Right cardiac atrium (tissue), 5 donors: ENCODE results near the gene PML. TPM values are rescaled to one million over a fixed set of nuclear protein-coding genes. Genes with fewer than 3 reads are reported as not detected.

Experiments
- ATAC-seq, 2 donors: fragments of 200-7000 bp; cut with Tn5 transposase; one replicate each; pipeline versions ENCODE4 v1.8.0 to v1.9.1; 2020; ENCODE audit warnings: moderate library complexity in 2 of 2, mild to moderate bottlenecking in 1 of 2
- DNase-seq, 3 donors: peaks; one replicate each; pipeline ENCODE4 v3.0.0-alpha.2; 2020
- H3K27ac ChIP-seq: one replicate; pipeline ENCODE4 v1.5.1; 2013; ENCODE audit warnings: mild to moderate bottlenecking, low read length, control low read depth, moderate library complexity
- H3K27me3 ChIP-seq: one replicate; pipeline ENCODE4 v1.6.1; 2013; ENCODE audit not compliant: control insufficient read depth, insufficient read depth
- H3K4me1 ChIP-seq: one replicate; pipeline ENCODE4 v1.6.1; 2013; ENCODE audit warnings: low read length; ENCODE audit not compliant: control insufficient read depth, insufficient read depth
- H3K4me3 ChIP-seq: one replicate; pipeline ENCODE4 v1.5.1; 2013; ENCODE audit warnings: low read length, control low read depth
- H3K9me3 ChIP-seq: one replicate; pipeline ENCODE4 v1.6.1; 2013; ENCODE audit warnings: low read length; ENCODE audit not compliant: control insufficient read depth
- WGBS: extraction: QIAGEN DNeasy Blood & Tissue Kit; methylation state at CpG from one replicate; pipeline ENCODE4 v1.1.7; 2013; 5-methylcytosine and 5-hydroxymethylcytosine counted together
- intact Hi-C, 4 donors: fragments of 100-400 bp; cut with DNase I; formaldehyde crosslinking; loops; one replicate each; pipeline versions ENCODE4 v1.11.0 to v1.14.0; 2022 to 2023
- polyA plus RNA-seq: library from polyadenylated mRNA; stranded (reverse); fragments of 200-250 nt; gene quantifications from one replicate; pipeline ENCODE4 v1.2.3, GENCODE V29; 2013
- total RNA-seq, 4 donors: library from RNA; stranded (reverse); fragmentation: NEBNext Ultra II Directional; extraction: Animal tissue kit (Norgen Biotek cat#: 25700); gene quantifications; one replicate each; pipeline ENCODE4 v1.2.1, GENCODE V29; 2021
- donor health status: healthy with polysubstance abuse.
- donor health status: DM: no; HTN: yes; CAD: no.
- donor health status: DM: no; HTN: no; CAD: no.
- donor health status: DM: no; HTN: yes; CAD: no; lungs with severe emphysema.
- donor health status: DM: yes; HTN: yes; CAD: no.

The PML gene
- total and polyA plus RNA-seq, 5 donors: 18.1 to 35.4 (median 24.0) TPM

DNA sequence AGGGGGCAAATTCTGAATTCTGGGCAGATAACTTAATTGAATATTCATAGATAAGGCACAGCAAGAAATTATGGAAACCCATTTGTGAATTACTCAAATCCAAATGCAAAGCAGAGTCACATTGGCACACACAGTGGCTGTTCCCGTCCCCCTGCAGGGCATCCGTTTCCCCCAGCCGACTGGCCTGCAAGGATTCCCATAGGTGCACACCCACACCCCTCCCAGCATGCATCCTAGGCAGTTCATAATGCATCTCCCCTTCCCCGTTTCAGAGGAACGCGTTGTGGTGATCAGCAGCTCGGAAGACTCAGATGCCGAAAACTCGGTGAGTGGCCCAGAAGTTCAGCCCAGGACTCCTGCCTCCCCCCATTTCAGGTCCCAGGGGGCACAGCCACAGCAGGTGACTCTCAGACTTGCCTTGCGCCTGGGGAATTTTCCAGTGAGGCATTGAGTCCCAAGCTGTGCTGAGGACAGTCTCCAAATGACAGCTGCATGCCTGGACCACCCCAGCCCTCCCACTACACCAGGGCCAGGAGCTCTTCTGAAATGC, 39.8 kb downstream of the PML start:
- ATAC-seq (no peak), DNase-seq (no peak)
- H3K4me1 ChIP-seq: peaks cover 6% of the 10 kb centered on the region
- no peak overlapping the region for H3K4me3 ChIP-seq
- H3K9me3 ChIP-seq: no peaks in the 10 kb centered on the region
- H3K27ac ChIP-seq: no peak overlapping the region
- H3K27me3 ChIP-seq: no peaks in the 10 kb centered on the region
- 85% methylated on average over 10 of the region's 10 CpGs for WGBS
- intact Hi-C loops: loop anchor here in 2 of 4 donors (5.0 to 10.0 kb wide), 2 partner anchors 57 to 59 kb away; no protein-coding TSS in a partner anchor

DNA sequence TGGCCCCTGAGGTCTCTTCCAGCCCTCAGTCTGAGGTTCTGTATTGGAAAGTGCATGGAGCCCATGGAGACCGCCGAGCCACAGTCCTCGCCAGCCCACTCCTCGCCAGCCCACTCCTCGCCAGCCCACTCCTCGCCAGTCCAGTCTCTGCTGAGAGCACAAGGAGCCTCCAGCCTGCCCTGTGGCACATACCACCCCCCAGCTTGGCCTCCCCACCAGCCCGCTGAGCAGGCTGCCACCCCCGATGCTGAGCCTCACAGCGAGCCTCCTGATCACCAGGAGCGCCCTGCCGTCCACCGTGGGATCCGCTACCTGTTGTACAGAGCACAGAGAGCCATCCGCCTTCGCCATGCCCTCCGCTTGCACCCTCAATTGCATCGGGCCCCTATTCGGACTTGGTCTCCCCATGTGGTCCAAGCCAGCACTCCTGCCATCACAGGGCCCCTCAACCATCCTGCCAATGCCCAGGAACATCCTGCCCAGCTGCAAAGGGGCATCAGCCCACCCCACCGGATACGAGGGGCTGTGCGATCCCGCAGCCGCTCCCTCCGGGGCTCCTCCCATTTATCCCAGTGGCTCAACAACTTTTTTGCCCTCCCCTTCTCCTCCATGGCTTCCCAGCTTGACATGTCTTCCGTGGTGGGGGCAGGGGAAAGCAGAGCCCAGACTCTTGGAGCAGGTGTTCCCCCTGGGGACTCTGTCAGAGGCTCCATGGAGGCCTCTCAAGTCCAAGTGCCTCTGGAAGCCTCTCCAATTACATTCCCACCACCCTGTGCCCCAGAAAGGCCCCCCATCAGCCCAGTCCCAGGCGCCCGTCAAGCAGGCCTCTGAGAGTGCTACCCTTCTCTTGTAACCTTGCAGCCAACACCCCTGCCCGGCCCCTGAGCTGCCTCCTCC, 40.9 kb downstream of the PML start:
- intact Hi-C loops: loop anchor here in 2 of 4 donors (5.0 to 10.0 kb wide), 2 partner anchors 61 to 63 kb away; no protein-coding TSS in a partner anchor
- Histone ChIP-seq H3K9me3 (no peaks in the 10 kb centered on the region), H3K4me3 (no peak overlapping the region), H3K27me3 (no peaks in the 10 kb centered on the region), H3K4me1 (peaks cover 11% of the 10 kb centered on the region), H3K27ac (no peak overlapping the region)
- WGBS: 91% methylated on average over 28 of the region's 28 CpGs
- ATAC-seq: no peak
- DNase-seq: peak in 1 of 3 donors; percentile 41

DNA sequence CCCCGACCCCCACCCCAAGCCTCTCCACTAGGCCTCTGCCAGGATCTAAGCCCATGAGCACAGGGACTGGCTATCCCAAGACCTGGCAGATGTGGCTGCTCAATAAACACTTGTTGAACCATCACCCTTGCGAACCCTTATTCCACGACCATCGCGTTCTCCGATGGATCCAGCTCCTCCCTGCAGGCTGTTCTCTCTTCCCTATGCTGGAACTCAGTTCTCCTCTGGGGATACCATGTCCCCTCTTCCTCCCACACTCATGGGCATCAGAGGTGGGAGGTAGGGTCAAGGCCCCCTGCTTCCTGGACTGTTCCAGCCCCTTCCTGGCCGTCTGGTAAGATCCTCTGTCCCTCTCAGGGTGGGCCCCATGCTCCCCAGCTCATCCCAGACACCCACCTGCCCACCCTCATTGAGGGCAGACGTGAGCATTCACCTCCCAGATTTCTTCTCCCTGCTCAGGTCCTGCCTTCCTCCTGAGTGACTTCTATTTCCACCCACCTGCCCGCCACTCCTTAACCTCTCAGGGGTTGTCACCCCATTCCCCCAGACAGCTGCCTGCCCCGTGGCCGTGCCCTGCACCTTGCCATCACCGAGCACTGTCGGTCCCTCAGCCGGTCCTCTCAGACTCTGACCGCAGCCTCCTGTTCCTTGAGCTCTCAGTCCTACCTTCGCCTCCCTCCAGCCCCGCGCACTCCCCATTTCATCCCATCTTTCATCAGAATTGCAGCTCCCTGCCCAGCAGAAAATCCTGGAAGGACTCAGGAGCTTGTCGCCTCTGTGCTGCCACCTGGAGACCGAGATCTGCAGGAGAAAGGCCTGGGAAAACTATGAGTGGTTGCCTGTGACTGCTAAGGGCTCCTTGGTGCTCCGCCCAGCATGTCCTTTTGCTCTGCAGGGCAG, 42.0 kb downstream of the PML start:
- WGBS: 68% methylated on average over 21 of the region's 21 CpGs
- H3K4me3 ChIP-seq: no peak overlapping the region
- no peaks in the 10 kb centered on the region for H3K27me3 ChIP-seq
- ATAC-seq (peak; percentile 12 to 26), DNase-seq (peak; percentile 65 to 86 (median 77))
- intact Hi-C loops: loop anchor here in 2 of 4 donors (5.0 to 10.0 kb wide), 2 partner anchors 62 to 64 kb away; no protein-coding TSS in a partner anchor
- H3K9me3 ChIP-seq: no peaks in the 10 kb centered on the region
- H3K27ac ChIP-seq: no peak overlapping the region
- H3K4me1 ChIP-seq: peaks cover 11% of the 10 kb centered on the region

DNA sequence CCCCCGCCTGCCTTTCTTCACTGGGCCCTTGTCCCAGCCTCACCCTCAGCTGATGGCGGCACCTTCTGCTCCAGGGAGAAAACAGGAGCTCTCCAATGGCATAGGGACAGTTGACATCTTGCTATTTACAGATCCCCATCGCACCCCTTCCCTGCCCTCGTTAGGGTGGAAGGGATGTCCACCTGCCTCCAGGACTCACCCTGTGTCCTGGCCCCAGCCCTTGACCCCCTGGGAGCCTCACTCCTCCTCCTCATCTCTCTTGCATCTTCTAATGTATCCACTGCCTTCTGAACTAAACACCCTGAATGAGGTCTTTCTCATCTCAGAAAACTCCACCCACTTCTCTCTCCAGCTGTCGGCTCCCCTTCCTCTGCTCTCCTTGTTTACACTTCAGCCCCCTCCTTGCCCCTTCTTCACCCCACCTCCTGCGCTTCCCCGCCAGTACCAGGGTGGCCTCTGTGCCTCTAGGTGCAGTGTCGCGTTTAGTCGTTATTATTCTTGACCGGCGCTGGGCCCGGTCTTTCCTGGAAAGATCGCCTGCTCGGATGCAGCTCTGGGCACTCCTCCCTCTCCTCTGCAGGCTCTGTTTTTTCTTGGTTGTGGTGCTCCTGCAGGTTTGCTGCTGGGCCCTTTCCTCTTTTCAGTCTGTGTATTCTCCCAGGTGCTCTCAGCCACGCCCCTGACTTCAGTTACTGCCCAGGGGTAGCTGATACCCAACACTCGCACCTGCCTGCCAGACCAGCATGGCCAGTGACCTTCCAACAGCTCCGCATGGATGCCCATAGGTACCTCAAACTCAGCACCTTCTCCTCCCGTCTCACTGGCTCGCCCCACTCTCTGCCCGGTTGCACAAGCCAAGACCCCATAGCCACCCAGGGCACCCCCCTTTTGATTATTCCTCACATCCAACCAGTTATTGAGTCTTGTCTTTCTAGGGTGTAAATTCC, 42.9 kb downstream of the PML start:
- WGBS: 80% methylated on average over 21 of the region's 21 CpGs
- intact Hi-C loops: loop anchor here in 2 of 4 donors (5.0 to 10.0 kb wide), 2 partner anchors 63 to 65 kb away; no protein-coding TSS in a partner anchor
- no peak overlapping the region for H3K4me3 ChIP-seq
- peaks cover 13% of the 10 kb centered on the region for H3K4me1 ChIP-seq
- no peaks in the 10 kb centered on the region for H3K27me3 ChIP-seq
- DNase-seq (peak in 1 of 3 donors; percentile 34), ATAC-seq (no peak)
- no peaks in the 10 kb centered on the region for H3K9me3 ChIP-seq
- no peak overlapping the region for H3K27ac ChIP-seq

DNA sequence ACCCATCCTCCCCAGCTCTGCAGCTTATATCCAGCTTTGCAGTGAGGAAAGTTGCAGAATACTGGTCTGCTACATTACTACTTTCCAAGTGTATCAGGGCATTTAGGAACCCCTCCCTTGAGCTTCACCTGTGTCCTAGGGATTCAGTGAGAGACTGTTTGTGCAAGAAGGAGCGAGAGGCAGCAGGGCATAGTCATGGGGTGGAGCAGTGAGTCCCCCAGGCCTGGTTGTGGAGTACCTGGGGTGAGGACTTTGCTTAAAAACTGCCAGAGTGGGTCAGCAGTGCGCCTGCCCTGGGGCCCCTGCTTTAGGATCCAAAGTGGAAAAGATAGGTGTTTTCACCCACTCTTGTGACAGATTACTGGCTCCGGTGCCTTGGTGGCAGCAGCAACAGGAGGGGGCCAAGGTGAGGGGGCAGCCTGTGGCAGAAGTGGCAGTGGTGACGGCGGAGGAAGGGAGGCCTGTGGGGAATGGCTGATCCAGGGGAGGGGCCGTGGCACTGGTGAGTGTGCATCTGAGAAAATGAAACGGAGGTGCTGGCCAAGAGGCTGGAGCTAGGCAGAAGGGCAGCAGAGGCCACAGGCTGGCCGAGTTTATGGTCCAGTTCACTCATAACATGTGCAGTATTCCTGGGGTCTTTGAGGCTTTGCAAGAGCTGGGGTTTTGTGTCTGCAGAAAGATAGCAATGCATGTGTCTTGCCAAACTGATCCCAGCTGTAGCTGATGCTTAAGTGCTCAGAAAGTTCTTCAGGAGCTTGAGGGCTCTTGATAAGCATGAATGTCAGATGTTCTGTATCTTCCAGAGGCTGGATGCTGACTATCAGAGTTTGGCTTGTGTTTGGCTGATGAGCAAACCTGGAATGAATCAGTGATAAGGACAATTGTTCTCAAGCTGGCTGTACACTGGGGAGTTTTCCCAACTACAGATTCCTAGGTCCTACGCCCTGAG, 44.5 kb downstream of the PML start:
- H3K4me1 ChIP-seq: peaks cover 13% of the 10 kb centered on the region
- DNase-seq (peak in 2 of 3 donors; percentile 68 to 73), ATAC-seq (peak; percentile 21 to 30)
- 55% methylated on average over 9 of the region's 9 CpGs for WGBS
- no peak overlapping the region for H3K4me3 ChIP-seq
- H3K9me3 ChIP-seq: no peaks in the 10 kb centered on the region
- H3K27ac ChIP-seq: peak overlapping the region; percentile 25
- intact Hi-C loops: loop anchor here in 2 of 4 donors (5.0 to 10.0 kb wide), 2 partner anchors 64 to 67 kb away; no protein-coding TSS in a partner anchor
- H3K27me3 ChIP-seq: no peaks in the 10 kb centered on the region

DNA sequence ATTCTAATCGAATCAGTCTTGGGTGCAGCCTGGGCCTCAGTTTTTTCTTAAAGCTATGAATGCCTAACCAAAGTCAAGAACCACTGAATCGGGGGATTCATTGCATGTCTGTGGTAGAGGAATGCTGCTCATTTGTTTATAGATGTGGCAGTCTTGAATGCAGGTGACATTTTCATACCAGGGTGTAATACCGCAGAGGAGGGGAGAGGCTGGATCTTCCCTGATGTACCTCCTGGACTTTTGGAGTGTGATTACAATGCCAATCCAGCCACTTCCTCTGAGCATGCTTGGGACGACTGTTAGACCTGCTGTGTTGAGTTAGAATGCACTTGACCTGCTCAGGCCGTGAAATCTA, 45.1 kb downstream of the PML start:
- no peaks in the 10 kb centered on the region for H3K27me3 ChIP-seq
- H3K4me1 ChIP-seq: peaks cover 13% of the 10 kb centered on the region
- intact Hi-C loops: loop anchor here in 3 of 4 donors (5.0 to 10.0 kb wide), 3 partner anchors 47 to 67 kb away; partner anchors contain the start of genes PML (in 1 of the 3) and STOML1 (in 1 of the 3)
- ATAC-seq (no peak), DNase-seq (no peak)
- H3K27ac ChIP-seq: no peak overlapping the region
- no peak overlapping the region for H3K4me3 ChIP-seq
- WGBS: 69% methylated on average over 5 of the region's 5 CpGs
- H3K9me3 ChIP-seq: no peaks in the 10 kb centered on the region

DNA sequence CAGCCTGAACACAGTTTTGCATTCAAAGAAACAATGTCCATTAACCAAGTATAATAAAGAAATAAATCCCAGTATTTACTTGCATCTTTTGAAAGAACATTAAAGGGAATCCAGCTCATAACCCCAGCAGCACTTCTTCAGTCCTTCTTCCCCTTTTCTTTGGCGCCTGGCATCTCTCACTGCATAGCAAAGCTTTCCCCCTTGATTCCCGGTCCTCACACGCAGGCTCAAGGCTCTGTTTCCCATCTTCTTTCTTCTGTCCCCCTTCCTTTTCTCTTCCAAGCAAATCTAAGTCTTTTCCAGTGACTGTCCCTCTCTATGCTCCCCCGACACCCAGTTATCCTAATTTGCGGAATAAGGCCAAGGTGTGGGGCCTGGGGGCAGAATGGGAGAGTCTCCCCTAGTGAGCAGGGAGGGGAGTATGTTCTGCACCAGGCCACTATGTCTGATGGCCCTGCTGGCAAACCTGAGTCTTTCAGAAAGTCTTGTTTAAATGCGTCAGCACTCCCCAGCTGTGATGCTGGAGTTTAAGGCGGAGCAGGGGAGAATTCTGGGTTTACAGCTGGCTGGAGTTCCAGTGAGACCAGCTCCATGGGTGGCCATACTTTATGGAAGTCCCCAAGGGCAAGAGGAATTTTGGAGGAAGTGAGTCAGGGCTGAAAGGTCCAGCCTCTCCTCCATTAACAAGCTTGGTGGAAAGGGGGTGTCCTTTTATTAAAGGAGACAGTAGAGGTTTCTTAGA, 45.8 kb downstream of the PML start:
- peak overlapping the region; percentile 35 for H3K27ac ChIP-seq
- intact Hi-C loops: loop anchor here in 2 of 4 donors (5.0 kb wide), 2 partner anchors 48 to 68 kb away; partner anchors contain the start of genes PML (in 1 of the 2) and STOML1 (in 1 of the 2)
- no peaks in the 10 kb centered on the region for H3K27me3 ChIP-seq
- ATAC-seq (peak; percentile 64 to 68), DNase-seq (peak; percentile 60 to 78 (median 73))
- no peak overlapping the region for H3K4me3 ChIP-seq
- H3K4me1 ChIP-seq: peaks cover 13% of the 10 kb centered on the region
- no peaks in the 10 kb centered on the region for H3K9me3 ChIP-seq
- 66% methylated on average over 7 of the region's 7 CpGs for WGBS

DNA sequence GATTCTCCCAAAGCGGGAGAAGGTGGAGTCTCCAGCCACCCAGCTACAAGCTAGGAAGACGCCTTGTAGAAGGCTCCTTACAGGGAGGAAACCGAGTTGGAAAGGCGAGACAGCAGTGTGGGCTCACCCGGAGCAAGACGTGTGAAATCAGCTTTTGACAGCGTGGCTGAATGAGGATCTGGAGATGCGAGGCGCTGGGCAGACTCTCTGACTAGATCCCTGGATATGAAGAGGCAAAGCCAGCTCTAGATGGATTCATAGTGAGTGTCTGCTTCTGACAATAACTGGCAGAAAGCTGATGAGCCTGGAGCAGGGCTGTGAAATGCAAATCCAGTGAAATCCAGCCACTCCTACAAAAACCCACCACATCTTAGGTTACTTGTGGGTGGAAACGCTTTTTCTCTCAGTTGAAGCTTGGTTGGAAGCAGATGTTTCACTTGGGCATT, 46.8 kb downstream of the PML start:
- Histone ChIP-seq H3K27ac (peak overlapping the region; percentile 77), H3K27me3 (no peaks in the 10 kb centered on the region), H3K9me3 (no peaks in the 10 kb centered on the region), H3K4me3 (no peak overlapping the region), H3K4me1 (peaks cover 13% of the 10 kb centered on the region)
- ATAC-seq (no peak), DNase-seq (no peak)
- intact Hi-C loops: loop anchor here in 2 of 4 donors (5.0 kb wide), 2 partner anchors 49 to 69 kb away; partner anchors contain the start of genes PML (in 1 of the 2) and STOML1 (in 1 of the 2)
- 78% methylated on average over 10 of the region's 10 CpGs for WGBS
